HAP-1 (cell line): Measurements from ENCODE around the gene TMPRSS7.

Source experiments
- DNase-seq, 2 experiments: peaks; one replicate each; pipeline ENCODE4 v3.0.0-alpha.2; 2016 to 2020; ENCODE audit warnings: low spot score in 2 of 2
- H3K27me3 ChIP-seq: fragments of 250-450 bp; sonication (Bioruptor Pico); 2 replicates; pipeline ENCODE4 v1.5.1; 2020; ENCODE audit warnings: low read depth, mild to moderate bottlenecking, moderate library complexity
- H3K36me3 ChIP-seq: fragments of 250-450 bp; sonication (Bioruptor Pico); replicated peaks from 2 replicates; pipeline ENCODE4 v1.5.1; 2020; ENCODE audit warnings: mild to moderate bottlenecking
- H3K4me1 ChIP-seq: fragments of 250-450 bp; sonication (Bioruptor Pico); 2 replicates; pipeline ENCODE4 v1.5.1; 2020; ENCODE audit warnings: mild to moderate bottlenecking
- H3K4me3 ChIP-seq: fragments of 250-450 bp; sonication (Bioruptor Pico); 2 replicates; pipeline ENCODE4 v1.5.1; 2020; ENCODE audit warnings: mild to moderate bottlenecking, moderate library complexity
- H3K9me3 ChIP-seq: fragments of 250-450 bp; sonication (Bioruptor Pico); 2 replicates; pipeline ENCODE4 v1.5.1; 2020; ENCODE audit warnings: mild to moderate bottlenecking, moderate library complexity
- in situ Hi-C: fragments of 300-500 bp; cut with MboI; formaldehyde crosslinking; loops from 3 replicates; pipeline ENCODE4 v1.14.3; 2020; ENCODE audit warnings: low sequenced_read_pairs, inconsistent platforms, mixed read lengths

Gene TMPRSS7

GRCh38 chr3:112114576-112115160 is 80.1 kb downstream of the TMPRSS7 start:
- no peaks in the 10 kb centered on the region; the same call in 1 of the 2 replicates for H3K9me3 ChIP-seq
- H3K27me3 ChIP-seq, result no peaks in the 10 kb centered on the region
- no peaks in the 10 kb centered on the region; the same call in 1 of the 2 replicates for H3K36me3 ChIP-seq
- H3K4me3 ChIP-seq, result no peak overlapping the region
- H3K4me1 ChIP-seq, result peaks cover 11% of the 10 kb centered on the region
- in situ Hi-C loops, result loop anchor here (10.0 to 25.0 kb wide), 2 partner anchors 173 to 410 kb away; partner anchors contain the start of gene SLC9C1
- DNase-seq, result no peak

DNA sequence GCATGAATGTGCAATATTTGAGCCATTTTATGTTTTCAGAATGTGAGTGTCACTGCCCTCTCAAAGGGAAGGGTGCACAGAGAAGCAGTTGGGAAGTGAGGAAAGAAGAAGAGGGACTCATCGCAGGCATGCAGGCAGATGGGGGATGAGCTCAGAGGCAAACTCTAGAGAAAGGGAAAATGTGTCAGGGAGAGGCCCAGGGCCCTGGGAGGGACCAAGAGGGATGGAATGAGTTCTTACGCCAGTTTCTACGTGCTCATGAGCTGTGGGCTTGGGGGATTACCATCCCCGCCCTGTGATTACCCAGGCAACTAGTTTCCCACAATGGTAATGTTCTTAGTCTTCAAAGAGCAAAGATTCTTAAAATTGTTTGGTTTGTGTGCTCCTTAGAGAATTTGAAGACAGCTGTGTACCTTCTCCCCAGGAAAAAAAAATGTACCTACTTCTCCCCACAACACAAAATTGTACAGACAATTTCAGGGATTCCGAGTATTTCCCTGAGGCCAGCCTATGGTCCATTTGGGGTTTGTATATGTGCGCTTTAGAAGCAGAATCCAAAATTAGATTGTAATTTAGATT is 80.7 kb downstream of the TMPRSS7 start:
- H3K9me3 ChIP-seq, result no peaks in the 10 kb centered on the region; the same call in 1 of the 2 replicates
- in situ Hi-C loops, result loop anchor here (10.0 to 25.0 kb wide), 2 partner anchors 172 to 410 kb away; partner anchors contain the start of gene SLC9C1
- no peaks in the 10 kb centered on the region; the same call in 1 of the 2 replicates for H3K36me3 ChIP-seq
- peaks cover 16% of the 10 kb centered on the region for H3K4me1 ChIP-seq
- H3K27me3 ChIP-seq, result no peaks in the 10 kb centered on the region
- H3K4me3 ChIP-seq, result no peak overlapping the region
- no peak for DNase-seq

DNA sequence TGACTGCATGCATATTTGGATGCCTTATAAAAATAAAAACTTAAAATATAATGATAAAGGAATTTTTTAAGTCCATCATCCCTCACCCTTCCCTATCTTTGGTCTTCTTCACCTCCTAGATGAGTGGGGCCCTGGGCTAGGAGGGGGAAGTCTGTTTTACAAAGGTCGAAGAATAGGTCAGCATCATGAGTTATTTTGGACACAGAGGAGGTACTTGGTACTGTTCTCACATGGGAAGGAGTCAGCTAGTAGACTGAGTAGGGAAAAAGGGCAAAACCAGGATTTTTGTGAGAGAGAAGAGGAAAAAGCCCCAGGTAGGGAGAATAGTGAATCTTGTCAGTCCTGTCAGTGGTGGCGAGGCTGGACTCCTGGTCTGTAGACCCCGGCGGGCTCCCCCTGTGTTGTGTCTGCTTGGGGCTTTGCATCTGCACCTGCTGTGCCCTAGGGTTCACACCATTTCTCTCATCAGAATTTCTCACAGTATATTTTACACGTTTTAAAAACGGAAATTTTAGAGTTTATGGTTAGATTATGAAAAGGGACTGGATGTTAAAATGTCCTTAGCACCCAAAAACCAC is 81.4 kb downstream of the TMPRSS7 start:
- no peak for DNase-seq
- Histone ChIP-seq H3K36me3 (no peaks in the 10 kb centered on the region; the same call in 1 of the 2 replicates), H3K4me1 (peaks cover 16% of the 10 kb centered on the region), H3K27me3 (no peaks in the 10 kb centered on the region), H3K4me3 (no peak overlapping the region), H3K9me3 (no peaks in the 10 kb centered on the region; the same call in 1 of the 2 replicates)
- in situ Hi-C loops, result loop anchor here (10.0 to 25.0 kb wide), 2 partner anchors 171 to 409 kb away; partner anchors contain the start of gene SLC9C1

DNA sequence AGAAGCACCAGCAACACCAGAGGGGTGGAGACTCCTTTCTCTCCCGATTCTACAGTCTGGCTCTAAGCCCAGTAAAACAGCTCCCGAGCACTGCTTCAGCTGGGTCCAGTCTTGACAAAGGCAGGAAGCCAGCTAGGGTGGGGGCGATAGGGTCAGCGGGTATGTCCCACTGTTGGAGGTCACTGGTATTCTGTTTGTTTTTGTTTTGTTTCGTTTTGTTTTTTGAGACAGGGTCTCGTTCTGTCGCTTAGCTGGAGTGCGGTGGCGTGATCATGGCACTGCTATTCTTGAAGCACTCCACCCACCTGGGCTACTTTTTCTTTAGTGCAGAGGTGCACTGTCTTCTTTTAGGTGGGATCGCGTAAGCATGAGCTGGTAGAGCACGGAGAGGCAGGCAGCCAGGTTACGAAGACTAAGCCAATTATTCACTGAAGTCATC is 82.2 kb downstream of the TMPRSS7 start:
- Histone ChIP-seq H3K27me3 (no peaks in the 10 kb centered on the region), H3K4me3 (no peak overlapping the region), H3K4me1 (peaks cover 16% of the 10 kb centered on the region), H3K36me3 (no peaks in the 10 kb centered on the region; the same call in 1 of the 2 replicates), H3K9me3 (no peaks in the 10 kb centered on the region; the same call in 1 of the 2 replicates)
- no peak for DNase-seq
- in situ Hi-C loops, result loop anchor here (10.0 to 25.0 kb wide), 2 partner anchors 171 to 408 kb away; partner anchors contain the start of gene SLC9C1

DNA sequence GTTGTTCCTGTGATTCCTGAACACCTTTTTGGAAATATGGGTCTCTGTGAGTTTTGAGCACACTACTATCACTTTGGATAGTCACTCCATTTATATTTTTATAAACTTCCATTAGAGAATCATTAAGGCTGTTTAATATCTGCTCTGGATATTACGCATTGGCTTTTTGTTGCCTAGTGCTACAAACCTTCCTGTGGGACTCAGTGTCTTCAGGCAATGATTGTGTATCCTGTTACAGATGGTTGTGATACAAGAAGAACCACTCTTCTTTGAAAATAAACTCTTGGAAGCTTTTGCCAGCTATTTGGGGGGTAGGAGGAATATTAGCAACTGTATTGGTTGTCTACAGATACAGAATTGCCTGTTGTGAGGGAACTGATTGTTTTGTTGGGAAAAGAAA is 82.9 kb downstream of the TMPRSS7 start:
- Histone ChIP-seq H3K27me3 (no peaks in the 10 kb centered on the region), H3K9me3 (no peaks in the 10 kb centered on the region; the same call in 1 of the 2 replicates), H3K4me1 (peaks cover 16% of the 10 kb centered on the region), H3K36me3 (no peaks in the 10 kb centered on the region; the same call in 1 of the 2 replicates), H3K4me3 (no peak overlapping the region)
- DNase-seq, result no peak
- in situ Hi-C loops, result loop anchor here (10.0 to 25.0 kb wide), 2 partner anchors 170 to 407 kb away; partner anchors contain the start of gene SLC9C1

GRCh38 chr3:112117841-112118571 is 83.5 kb downstream of the TMPRSS7 start:
- no peaks in the 10 kb centered on the region; the same call in 1 of the 2 replicates for H3K36me3 ChIP-seq
- peak in 1 of 2 experiments; percentile 18 for DNase-seq

GRCh38 chr3:112119962-112120836 is 85.7 kb downstream of the TMPRSS7 start:
- no peak for DNase-seq
- H3K27me3 ChIP-seq, result no peaks in the 10 kb centered on the region
- no peaks in the 10 kb centered on the region; the same call in 1 of the 2 replicates for H3K36me3 ChIP-seq
- peaks cover 16% of the 10 kb centered on the region for H3K4me1 ChIP-seq
- H3K4me3 ChIP-seq, result no peak overlapping the region
- no peaks in the 10 kb centered on the region for H3K9me3 ChIP-seq
- in situ Hi-C loops, result loop anchor here (10.0 to 25.0 kb wide), 2 partner anchors 167 to 405 kb away; partner anchors contain the start of gene SLC9C1

More at GRCh38 chr3:112117841-112118571, 83.5 kb downstream of the TMPRSS7 start:
- Histone ChIP-seq H3K4me3 (no peak overlapping the region), H3K27me3 (no peaks in the 10 kb centered on the region), H3K9me3 (no peaks in the 10 kb centered on the region; the same call in 1 of the 2 replicates), H3K4me1 (peaks cover 16% of the 10 kb centered on the region)
- in situ Hi-C loops, result loop anchor here (10.0 to 25.0 kb wide), 2 partner anchors 169 to 407 kb away; partner anchors contain the start of gene SLC9C1

GRCh38 chr3:112121577-112122547 is 87.3 kb downstream of the TMPRSS7 start:
- no peaks in the 10 kb centered on the region for H3K9me3 ChIP-seq
- H3K27me3 ChIP-seq, result no peaks in the 10 kb centered on the region
- no peak overlapping the region for H3K4me3 ChIP-seq
- no peaks in the 10 kb centered on the region for H3K36me3 ChIP-seq
- no peak for DNase-seq
- peaks cover 23% of the 10 kb centered on the region for H3K4me1 ChIP-seq
- in situ Hi-C loops, result loop anchor here (25.0 kb wide), 1 partner anchor 165 kb away; the partner anchor contains the start of gene SLC9C1

DNA sequence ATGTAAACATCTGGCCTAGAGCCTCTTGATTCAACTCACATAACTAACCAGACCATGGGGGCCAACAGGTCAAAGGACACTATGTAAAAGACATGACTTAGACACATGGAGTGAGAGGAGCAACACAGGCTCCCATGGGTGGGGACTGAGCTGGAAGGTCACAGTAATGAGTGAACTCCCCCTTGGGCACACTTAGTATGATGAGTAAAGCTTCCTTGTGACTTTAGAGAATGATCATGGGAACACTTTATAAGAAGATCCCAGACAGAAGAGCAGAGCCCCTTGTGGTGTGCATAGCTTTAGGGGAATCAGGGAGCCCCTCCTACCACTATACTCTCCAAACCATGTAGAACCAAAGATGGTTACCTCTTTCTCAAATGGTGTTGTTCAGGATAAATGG is 88.3 kb downstream of the TMPRSS7 start:
- no peaks in the 10 kb centered on the region for H3K27me3 ChIP-seq
- peaks cover 31% of the 10 kb centered on the region for H3K4me1 ChIP-seq
- H3K36me3 ChIP-seq, result no peaks in the 10 kb centered on the region
- in situ Hi-C loops, result loop anchor here (25.0 kb wide), 1 partner anchor 164 kb away; the partner anchor contains the start of gene SLC9C1
- no peak for DNase-seq
- H3K9me3 ChIP-seq, result no peaks in the 10 kb centered on the region
- H3K4me3 ChIP-seq, result no peak overlapping the region

DNA sequence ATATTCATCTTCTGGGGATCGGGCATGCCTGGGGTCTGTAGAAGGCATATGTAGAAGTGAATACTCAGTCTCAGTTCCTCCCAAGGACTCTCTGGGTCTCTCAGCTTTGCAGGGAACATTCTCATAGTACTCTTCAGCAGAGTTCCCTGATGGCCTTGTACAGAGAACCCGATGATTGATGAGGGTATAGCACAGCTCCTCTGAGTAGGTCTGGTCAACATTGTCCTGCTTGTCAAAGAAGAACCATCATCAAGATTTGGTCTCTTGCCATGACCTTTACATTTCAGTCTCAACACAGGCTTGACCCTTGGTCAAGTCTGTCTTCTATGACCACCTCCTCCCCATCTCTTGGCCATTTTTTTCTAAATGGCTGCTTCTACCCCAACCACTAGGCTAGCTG is 89.0 kb downstream of the TMPRSS7 start:
- H3K4me3 ChIP-seq, result no peak overlapping the region
- H3K9me3 ChIP-seq, result no peaks in the 10 kb centered on the region
- DNase-seq, result no peak
- H3K4me1 ChIP-seq, result peaks cover 30% of the 10 kb centered on the region
- no peaks in the 10 kb centered on the region for H3K36me3 ChIP-seq
- in situ Hi-C loops, result loop anchor here (25.0 kb wide), 1 partner anchor 164 kb away; the partner anchor contains the start of gene SLC9C1
- no peaks in the 10 kb centered on the region for H3K27me3 ChIP-seq

- Histone ChIP-seq H3K9me3 (no peaks in the 10 kb centered on the region), H3K27me3 (no peaks in the 10 kb centered on the region), H3K36me3 (no peaks in the 10 kb centered on the region), H3K4me1 (peaks cover 25% of the 10 kb centered on the region), H3K4me3 (no peak overlapping the region)
- in situ Hi-C loops, result loop anchor here (25.0 kb wide), 1 partner anchor 162 kb away; the partner anchor contains the start of gene SLC9C1
- DNase-seq, result no peak
Observed at GRCh38 chr3:112124907-112125607, 90.5 kb downstream of the TMPRSS7 start.
